ENCODE results near the gene AP4S1. TPM values are rescaled to one million over a fixed set of nuclear protein-coding genes. Genes with fewer than 3 reads are reported as not detected.

AP4S1 gene
- total and polyA plus RNA-seq, 2 of the 8 experiments (the other 6 are each of a cell fraction or from before 2014, with no cell fraction given), result 2.8 to 9.9 TPM

- ChIA-PET POLR2A (ENCODE audit: partially characterized antibody) (interaction anchor here (4.7 kb wide), 1 partner anchor 12 kb away, joined by 38 read pairs; no protein-coding TSS in a partner anchor), CTCF (ENCODE audit: partially characterized antibody) (interaction anchor here (0.8 to 1.3 kb wide), 2 partner anchors 59 to 254 kb away, joined by 3 read pairs; no protein-coding TSS in a partner anchor)
- DNase-seq (ENCODE audit: low read depth in 1 of 2, low spot score in 2 of 2), result no peak
- H2BK5ac ChIP-seq (ENCODE audit: low read depth, low read length), result no peak overlapping the region
- no peak overlapping the region for H2BK12ac ChIP-seq (ENCODE audit: low read depth, low read length)
- H3K9me3 ChIP-seq (ENCODE audit: insufficient read depth in 2 of 2, low read depth in 1 of 2, low read length in 1 of 2), result no peaks in the 10 kb centered on the region
- no peak overlapping the region for H3K56ac ChIP-seq (replicated peaks; ENCODE audit: insufficient read length, low read depth, low read length)
- no peak overlapping the region for H3K27ac ChIP-seq (ENCODE audit: low read depth, low read length)
- H4K5ac ChIP-seq (ENCODE audit: insufficient read length, low read depth, low read length), result no peak overlapping the region
- TF ChIP-seq CBX5 (IDR thresholded peaks at IDR 0.05; ENCODE audit: low read depth, low read length) (no peak), E2F6 (IDR thresholded peaks at IDR 0.05) (no peak), TAF1 (IDR thresholded peaks at IDR 0.05; ENCODE audit: low read depth, low read length) (no peak), NANOG (IDR thresholded peaks at IDR 0.05; ENCODE audit: insufficient read depth, low read depth, low read length, poor library complexity, severe bottlenecking) (no peak), BACH1 (IDR thresholded peaks at IDR 0.05; ENCODE audit: low read length) (no peak), KDM4A (IDR thresholded peaks at IDR 0.05; ENCODE audit: low read depth, low read length, severe bottlenecking) (no peak), RAD21 (IDR thresholded peaks at IDR 0.05 in 1 of 2, conservative IDR thresholded peaks at IDR 0.05 in 1 of 2; ENCODE audit: low read depth in 2 of 2, low read length in 2 of 2) (no peak), MAX (IDR thresholded peaks at IDR 0.05) (no peak), EP300 (IDR thresholded peaks at IDR 0.05; ENCODE audit: borderline replicate concordance in 1 of 2, low read depth in 2 of 2, low read length in 2 of 2) (no peak)
- no peak overlapping the region for H2AFZ ChIP-seq (ENCODE audit: low read length)
- H4K8ac ChIP-seq (ENCODE audit: extremely low read depth, insufficient read depth, low read length), result no peak overlapping the region
- H3K18ac ChIP-seq (ENCODE audit: extremely low read depth, low read length), result no peak overlapping the region
- no peak overlapping the region for H2BK20ac ChIP-seq (ENCODE audit: low read length)
- H2AK5ac ChIP-seq (ENCODE audit: low read depth, low read length), result no peak overlapping the region
- H3K14ac ChIP-seq (ENCODE audit: insufficient read length), result no peak overlapping the region
- H4K91ac ChIP-seq (replicated peaks; ENCODE audit: insufficient read length, low read length), result no peak overlapping the region
- H3K9ac ChIP-seq (replicated peaks in 1 of 4; ENCODE audit: extremely low read depth in 1 of 4, low read depth in 3 of 4, low read length in 3 of 4), result peak overlapping the region in 1 of 4 experiments; percentile 58; a peak in 2 of 7 replicates
- peak overlapping the region; percentile 26 to 100 (median 84); a peak in 5 of 8 replicates for H3K4me3 ChIP-seq (ENCODE audit: extremely low read depth in 1 of 4, insufficient read depth in 2 of 4, low read depth in 3 of 4, low read length in 4 of 4)
- H2BK15ac ChIP-seq (ENCODE audit: low read length), result no peak overlapping the region
- no peaks in the 10 kb centered on the region for H3K27me3 ChIP-seq (replicated peaks in 1 of 4; ENCODE audit: control insufficient read depth in 3 of 4, extremely low read depth in 1 of 4, insufficient read depth in 3 of 4, low read length in 3 of 4)
- no peak for FAIRE-seq
- H3K36me3 ChIP-seq (ENCODE audit: control insufficient read depth in 2 of 4, insufficient read depth in 4 of 4, low read length in 3 of 4), result peaks cover 0 to 9% (median 2%) of the 10 kb centered on the region in 4 experiments; a peak in 2 of 8 replicates
- peaks cover 5 to 7% of the 10 kb centered on the region in 2 experiments for H4K20me1 ChIP-seq (replicated peaks in 1 of 2; ENCODE audit: control insufficient read depth in 1 of 2, insufficient read depth in 2 of 2, low read length in 2 of 2)
- H3K79me2 ChIP-seq (ENCODE audit: control insufficient read depth in 1 of 2, insufficient read depth in 2 of 2, low read length in 2 of 2), result peaks cover 39 to 78% of the 10 kb centered on the region in 2 experiments
- no peak overlapping the region for H3K23ac ChIP-seq (ENCODE audit: insufficient read length)
- H3K4me2 ChIP-seq (ENCODE audit: insufficient read depth in 1 of 2, low read depth in 2 of 2, low read length in 2 of 2), result peak overlapping the region; percentile 81 to 95
- H3K23me2 ChIP-seq (ENCODE audit: low read depth, low read length), result peaks cover 8% of the 10 kb centered on the region
- no peak overlapping the region for H3K4ac ChIP-seq (replicated peaks; ENCODE audit: insufficient read length, low read depth, low read length)
- H3K79me1 ChIP-seq (ENCODE audit: low read depth, low read length), result peaks cover 2% of the 10 kb centered on the region; the same call in 1 of the 2 replicates
- no peak overlapping the region for H2BK120ac ChIP-seq (replicated peaks; ENCODE audit: low read depth, low read length)
- peaks cover 0 to 2% (median 0%) of the 10 kb centered on the region in 4 experiments; a peak in 2 of 7 replicates for H3K4me1 ChIP-seq (replicated peaks in 1 of 4; ENCODE audit: control insufficient read depth in 3 of 4, insufficient read depth in 4 of 4, low read length in 3 of 4)
Measured at GRCh38 chr14:31024010-31024480, 1.4 kb upstream of the AP4S1 start.
